SIG-M5 (cell line): Measurements from ENCODE around the gene ASPG.

Experiments
- DNase-seq: peaks from one replicate; lab custom pipeline; 2025; lab: John Stamatoyannopoulos, UW

The ASPG gene

DNA sequence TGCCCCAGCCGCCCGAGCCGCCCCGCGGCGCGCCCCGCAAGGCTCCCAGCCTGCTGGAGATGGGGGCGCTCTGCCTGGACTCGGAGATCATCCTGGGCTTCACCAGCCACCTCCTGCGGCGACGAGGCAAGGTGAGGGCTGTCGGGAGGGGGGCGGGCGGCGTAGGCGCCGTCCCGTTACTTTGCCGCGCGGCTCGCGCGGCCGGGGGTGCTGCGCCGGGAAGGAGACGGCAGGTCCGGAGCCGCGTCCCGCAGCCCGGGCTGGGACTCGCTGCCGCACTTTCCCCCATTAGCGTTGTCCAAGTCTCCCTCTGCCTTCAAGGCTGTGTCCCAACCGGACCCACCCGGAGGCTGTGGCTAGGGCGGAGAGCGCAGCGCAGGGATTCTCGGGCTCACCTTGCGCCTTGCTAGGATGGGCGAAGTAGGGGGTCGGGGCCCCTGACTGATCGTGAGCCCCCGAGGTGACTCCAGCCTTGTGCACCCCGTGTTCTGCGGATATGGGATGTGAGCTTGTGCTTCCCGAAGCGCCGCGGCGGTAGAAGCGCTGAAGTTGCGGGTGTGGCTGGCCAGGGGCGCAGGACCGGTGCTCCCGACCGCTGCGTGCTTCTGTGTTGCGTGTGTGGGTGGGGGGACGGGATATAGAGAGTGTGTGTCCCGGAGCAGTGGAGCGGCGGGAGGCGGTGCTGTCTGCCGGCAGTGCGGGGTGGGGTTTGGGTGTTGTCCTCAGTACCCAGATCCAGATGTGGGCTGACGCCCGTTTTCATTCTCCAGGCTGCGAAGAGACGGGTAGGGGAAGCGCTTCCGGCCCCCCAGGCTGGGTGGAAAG is 51.2 kb downstream of the ASPG start:
- DNase-seq = no peak

DNA sequence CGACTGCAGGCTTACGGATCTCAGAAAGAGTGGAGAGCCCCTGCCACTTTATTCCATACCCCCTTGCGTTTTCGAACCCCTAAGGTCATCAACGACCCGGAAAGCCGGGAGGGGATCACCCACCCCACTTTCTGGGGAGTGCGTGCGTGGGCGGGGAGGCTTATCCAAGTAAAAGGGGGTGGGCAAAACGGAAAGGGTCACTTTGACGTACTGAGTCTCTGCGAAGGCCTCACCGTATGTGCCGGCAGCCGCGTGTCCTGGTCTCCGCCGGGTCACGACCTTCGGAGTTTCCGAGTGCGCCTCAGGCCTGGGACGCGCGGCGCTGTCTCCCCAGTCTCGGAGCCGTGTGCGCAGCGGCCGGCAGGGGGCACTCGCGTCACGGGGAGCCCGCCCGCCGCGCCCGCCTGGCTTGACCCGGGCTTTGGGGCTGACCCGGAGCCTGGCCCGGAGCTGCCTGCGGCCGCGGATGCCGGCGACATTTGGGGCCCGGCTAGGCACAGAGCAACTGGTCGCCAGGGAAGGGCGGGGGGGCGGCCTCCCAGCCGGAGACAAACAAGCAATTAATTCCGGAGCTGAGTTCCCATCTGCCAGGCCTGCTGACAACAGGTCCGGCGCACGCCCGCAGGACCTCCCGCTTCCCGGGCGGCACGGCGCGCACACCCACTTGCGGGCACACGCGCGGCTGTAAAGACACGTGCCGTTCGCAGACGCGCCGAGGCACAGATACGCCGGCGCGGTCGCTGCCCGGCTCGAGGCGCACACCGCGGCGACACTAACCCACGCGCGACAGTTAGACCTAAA is 52.0 kb downstream of the ASPG start:
- no peak for DNase-seq

DNA sequence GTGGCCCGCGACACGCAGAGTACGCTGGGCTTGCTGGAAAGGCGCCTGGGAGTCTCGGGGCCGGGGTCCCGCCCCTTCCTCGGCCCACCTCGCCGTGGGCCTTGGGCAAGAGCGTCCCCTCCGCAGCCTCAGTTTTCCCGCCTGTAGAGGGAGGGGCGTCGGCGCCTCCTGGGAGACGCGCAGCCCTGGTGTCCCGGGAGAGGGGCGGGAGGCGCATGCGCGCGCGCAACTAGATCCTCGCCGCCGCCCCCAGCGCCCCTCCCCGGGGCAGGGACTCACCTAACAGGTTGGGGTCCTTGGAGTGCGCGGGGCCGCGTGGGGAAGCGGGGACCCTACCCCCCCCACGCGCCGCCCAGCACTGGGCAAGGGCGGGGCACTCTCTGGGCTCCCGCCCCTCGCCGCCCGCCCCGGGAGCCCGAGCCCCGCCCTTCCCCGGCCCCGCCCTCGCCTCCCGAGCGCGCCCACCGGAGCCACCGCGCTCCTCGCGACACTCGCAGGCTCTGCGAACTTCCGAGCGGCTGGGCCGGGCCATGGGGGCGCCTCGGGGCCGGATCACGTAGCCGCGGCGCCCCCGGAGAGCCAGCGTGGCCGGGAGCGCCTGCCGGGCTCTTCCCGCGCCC is 52.7 kb downstream of the ASPG start, which contains the start of gene KIF26A:
TSS of gene KIF26A (plus strand) at position 490 of the 620 bp plus-strand sequence. CDS start 136 bp downstream, outside the sequence.
- no peak for DNase-seq

DNA sequence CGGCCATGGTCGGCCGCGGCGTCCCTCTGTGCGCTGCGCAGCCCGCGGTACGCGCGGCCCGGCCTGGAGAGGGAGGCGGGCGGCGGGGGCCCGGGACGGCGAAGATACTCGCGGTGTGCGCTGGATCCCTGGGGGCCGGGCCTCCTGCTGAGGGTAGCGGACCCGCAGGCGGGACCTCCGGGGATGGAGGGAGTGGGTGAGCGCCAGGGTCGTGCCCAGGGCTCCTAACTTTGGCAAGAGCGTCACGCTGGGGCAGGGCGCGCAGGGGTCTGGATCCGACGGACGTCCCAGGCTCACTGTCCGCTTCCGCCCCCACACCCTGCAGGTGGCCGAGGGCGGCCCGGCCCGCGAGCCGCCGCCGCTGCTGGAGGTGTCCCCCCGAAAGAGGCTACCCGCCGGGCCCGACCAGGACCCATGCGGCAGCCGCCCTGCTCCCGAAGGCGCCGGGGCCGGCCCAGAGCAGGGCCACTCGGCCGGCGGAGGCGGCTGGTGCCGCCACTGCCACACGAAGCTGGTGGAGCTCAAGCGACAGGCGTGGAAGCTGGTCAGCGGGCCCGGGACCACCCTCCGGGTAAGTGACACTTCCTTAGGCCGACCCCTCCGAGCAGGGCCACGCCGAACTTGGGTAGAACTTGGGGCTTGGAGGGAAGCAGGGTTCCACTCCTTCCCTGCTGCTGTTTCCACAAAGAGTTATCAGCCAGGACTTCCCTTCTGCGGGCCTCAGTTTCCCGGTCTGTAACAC is 53.4 kb downstream of the ASPG start:
- DNase-seq = no peak

DNA sequence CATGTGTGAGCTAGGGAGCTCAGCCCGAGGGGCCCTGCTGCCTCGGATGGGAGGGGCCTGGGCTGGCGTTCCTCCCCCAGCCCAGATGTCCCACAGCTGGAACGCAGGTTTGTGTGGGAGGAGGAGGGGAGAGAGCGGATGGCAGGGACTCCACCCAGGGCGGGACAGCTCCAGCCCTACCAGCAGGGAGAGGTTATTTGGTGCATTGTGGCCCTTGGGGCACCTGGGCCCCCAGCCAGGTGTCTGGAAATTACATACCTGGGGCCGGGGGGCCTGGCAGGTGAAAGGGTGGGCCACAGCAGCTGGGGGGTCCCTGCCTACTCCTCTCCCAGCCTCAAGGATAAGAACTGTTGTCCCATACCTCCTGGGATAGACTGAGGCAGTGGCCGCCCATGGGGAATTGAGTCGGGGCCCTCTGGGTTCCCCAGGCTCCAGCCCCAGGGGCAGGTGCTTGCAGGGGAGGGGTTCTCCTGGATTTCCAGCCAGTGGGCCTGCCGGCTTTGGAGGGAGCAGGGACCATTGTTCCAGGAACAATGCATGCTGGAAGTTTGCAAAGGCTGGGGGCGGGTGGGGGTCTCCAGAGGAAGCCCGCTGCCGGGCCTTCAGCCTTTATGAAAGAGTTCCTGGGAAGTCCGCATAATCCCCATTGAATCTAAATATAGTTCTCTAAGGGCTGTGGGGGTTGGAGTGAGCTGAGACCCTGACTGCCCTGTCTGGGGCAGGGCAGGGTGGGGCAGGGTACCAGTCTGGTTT is 54.1 kb downstream of the ASPG start:
- no peak for DNase-seq

DNA sequence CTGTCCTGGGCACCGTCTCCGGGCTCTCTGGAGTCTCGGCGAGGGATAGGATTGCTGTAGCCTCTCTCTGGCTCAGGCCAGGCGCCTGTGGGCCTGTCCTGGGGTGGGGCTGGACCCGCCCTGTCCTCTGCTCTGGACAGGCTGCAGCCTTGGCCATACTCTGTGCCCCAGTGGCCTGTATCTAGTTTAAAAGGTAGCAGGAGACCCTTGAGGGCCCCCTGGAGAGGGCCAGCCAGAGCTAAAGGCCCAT is 54.6 kb downstream of the ASPG start:
- no peak for DNase-seq

- no peak for DNase-seq
These were observed 55.2 kb downstream of the ASPG start for GRCh38 chr14:104140463-104141331.

GRCh38 chr14:104141621-104142091 is 56.2 kb downstream of the ASPG start:
- DNase-seq = no peak

- no peak for DNase-seq
These were observed 56.8 kb downstream of the ASPG start for GRCh38 chr14:104142136-104142945.

- no peak for DNase-seq
These were observed 57.5 kb downstream of the ASPG start for GRCh38 chr14:104142946-104143470.

GRCh38 chr14:104143521-104144452 is 58.3 kb downstream of the ASPG start:
- no peak for DNase-seq

GRCh38 chr14:104144453-104144790 is 58.9 kb downstream of the ASPG start:
- DNase-seq = no peak

DNA sequence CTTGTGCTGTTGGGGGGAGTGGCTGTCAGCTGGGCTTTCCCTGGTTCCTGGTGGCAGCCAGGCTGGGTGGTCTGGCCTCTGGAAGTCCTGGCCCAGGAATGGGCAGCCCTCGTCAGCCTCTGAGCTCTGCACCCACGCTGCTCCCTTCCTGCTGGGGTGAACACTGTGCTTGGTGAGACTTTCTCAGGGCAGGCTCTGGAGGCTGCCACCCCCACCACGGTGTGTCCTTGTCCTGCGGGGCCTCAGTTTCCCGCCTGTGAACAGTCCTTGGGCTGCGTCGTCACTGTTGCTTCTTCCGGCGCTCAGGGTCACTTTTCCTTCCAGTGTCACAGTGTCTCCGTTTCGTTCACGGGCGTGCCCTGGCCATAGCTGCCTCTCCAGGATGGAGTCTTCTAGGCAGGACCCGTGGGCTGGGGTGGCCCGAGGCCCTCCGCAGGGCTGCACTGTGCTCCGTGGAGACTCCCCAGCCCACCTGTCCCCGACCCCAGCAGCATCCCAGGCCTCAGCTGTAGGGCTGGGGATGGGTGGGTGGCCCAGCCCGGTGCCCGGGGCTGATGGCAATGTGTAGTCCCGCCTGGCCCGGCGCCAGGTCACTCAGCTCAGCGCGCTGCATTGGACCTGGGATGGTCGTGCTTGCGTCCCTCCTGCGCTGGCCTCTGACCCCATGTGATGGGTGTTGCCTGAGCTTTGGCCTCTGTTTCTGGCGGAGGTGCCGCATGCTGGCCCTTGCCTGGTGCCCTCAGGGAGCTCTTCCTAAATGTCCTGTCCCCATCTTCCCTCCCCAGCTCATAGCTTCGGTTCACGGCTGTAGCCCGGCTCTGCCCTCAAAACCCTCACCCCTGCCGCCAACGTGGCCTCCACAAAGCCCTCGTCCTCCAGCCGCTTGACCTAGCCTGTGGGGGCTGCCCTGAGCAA is 59.7 kb downstream of the ASPG start:
- DNase-seq = no peak

DNA sequence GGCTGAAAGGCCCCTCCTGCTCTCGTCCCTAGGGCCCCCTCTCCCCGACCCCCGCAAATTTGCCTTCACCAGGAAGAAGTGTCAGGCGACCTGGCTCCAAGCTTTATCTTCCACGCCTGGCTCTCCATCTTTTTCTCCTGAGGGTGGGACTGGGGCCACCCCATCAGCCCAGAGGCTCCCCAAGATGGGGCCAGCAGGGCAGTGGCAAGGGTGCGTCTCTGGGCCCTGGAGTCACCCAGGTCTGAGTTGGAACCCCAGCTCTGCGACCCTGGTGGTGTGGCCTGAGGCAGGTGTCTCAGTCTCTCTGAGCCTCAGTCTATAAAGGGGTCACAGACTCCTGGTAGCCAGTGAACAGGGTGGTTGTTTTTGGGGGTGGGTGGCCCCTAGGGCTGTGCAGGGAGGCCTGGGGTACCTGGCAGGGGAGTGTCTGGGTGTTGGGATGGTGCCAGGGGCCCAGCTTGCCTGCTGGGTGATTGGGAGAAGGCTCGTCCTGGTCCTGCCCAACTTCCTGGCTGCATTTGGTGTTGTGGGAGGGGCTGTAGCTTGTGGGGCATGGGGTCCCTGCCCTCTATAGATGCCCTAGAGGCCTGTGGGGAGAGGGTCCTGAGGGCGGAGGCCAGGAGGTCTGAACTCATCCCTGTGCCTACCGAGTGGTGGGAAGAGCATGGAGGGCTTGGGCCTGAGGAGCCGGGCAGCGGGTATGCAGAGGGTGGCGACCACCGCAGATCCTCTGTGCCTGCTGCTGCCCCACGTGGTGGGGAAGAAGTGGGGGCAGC is 60.5 kb downstream of the ASPG start:
- DNase-seq = no peak

GRCh38 chr14:104146651-104147345 is 61.3 kb downstream of the ASPG start:
- DNase-seq = no peak
